Measurements from ENCODE around the gene MGMT.

The MGMT gene

GRCh38 chr10:129602938-129603535 lies 136.0 kb downstream of the MGMT start:
- no peak for DNase-seq

DNA sequence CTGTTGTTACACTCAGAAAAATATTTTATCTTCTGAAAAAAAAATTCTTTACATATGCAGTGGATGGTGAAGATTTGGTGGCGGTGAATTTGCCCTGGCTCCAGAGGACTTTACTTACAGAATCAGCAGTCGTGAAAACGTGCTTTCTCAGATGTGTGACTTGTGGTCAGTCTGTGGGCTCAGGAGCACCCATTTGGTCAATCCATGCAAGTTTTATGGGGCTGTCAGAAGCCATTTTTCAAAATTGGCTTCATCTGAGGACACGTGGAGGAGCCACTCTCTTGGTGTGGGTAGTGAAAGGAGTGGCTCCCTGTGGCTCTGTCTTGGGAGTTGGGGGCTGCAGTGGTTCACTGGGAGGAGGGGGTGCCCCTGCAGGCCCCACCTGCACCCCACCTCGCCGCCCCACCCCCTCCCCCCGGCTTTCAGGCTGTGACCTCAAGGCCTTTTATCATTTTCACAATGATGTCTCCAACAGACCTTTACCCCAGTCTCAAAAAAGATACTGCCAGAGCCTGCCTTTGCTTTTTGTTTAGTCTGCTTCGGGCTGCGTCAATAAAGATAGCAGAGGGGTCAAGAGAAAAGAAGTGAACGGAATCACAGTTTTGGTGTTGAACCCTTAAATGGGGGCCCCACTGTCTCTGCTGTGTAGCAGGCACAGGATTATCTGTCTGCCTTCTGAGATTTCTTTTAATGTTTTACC lies 137.4 kb downstream of the MGMT start:
- no peak for DNase-seq

GRCh38 chr10:129605266-129605985 lies 138.4 kb downstream of the MGMT start:
- DNase-seq: no peak

DNA sequence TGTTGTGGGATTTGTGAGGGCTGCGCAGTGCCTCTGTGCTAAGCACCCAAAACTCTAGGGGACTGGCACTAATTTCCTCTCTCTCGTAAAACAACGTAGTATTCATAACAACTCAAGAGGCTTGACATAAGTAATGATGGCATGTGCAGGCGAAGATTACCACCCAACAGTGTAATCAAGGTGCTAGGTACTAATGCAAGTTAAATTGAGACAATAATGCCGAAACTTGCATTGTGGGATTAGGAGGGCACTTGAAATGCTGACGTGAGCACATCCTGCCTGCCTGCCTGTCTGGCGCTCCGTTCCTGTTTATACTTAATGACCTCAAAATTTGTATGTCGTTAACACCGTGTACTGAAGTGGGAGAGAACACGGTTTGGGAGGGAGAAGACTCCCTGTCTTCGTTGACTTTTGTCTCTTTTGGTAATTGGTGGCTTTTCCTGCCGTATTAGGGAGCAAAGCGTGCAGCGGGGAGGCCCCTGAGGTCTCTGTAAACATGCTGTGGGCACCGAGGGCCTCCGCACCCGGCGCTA lies 139.0 kb downstream of the MGMT start:
- DNase-seq: no peak

DNA sequence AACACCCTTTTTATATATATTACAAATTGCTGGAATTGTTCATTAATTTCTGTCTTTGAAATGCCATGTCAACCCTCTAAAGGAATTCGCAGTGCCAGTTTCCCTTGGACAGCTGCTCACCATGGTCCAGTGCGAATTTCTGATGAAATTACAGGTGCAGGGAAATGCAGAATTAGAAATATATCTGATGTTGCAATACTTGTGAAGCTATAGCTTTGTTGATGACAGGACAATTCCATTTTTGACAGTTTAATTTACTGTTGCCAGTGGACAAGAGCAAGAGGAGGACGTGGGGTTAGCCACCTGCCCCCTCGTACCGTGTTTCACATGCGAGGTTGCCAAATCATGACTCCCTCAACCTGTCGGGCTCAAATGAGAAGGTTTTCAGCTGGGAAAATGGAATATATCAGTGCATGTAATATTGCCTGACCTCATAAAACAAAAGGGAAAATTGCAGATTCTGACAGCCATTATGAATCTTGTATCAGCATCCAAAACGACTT lies 140.6 kb downstream of the MGMT start:
- no peak for DNase-seq

GRCh38 chr10:129608653-129609052 lies 141.6 kb downstream of the MGMT start:
- DNase-seq: no peak

- no peak for DNase-seq
Measured at GRCh38 chr10:129609551-129609950, 142.5 kb downstream of the MGMT start.

DNA sequence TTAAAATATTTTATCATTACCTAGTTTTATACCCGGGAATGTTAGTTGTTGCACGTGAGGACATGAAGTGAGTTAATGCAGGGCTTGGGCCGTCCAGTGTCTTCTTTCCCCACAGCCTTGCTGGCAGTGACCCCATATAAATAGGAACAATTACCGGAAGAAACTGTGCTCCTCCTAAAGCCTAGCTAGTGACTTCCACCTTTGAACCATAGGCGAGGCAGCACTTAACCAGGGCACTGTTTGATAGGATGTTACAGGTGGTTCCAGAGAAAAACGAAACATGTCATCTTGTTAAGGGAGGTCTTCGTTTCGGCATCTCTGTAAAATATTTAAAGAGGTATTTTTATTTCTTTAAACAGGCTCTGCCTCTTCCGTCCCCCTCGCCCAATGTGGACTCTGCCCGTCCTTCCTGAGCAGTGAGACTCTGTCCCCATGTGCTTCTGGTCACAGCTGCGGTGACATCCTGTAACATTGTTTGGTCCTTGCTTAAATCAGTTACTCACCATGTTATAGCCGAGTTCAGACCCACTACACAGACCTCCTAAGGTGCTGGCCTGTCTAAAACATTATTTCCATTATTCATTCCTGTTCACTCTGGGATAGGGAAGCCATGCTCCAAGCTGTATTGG lies 145.6 kb downstream of the MGMT start:
- no peak for DNase-seq

GRCh38 chr10:129613377-129613980 lies 146.4 kb downstream of the MGMT start:
- DNase-seq: no peak

DNA sequence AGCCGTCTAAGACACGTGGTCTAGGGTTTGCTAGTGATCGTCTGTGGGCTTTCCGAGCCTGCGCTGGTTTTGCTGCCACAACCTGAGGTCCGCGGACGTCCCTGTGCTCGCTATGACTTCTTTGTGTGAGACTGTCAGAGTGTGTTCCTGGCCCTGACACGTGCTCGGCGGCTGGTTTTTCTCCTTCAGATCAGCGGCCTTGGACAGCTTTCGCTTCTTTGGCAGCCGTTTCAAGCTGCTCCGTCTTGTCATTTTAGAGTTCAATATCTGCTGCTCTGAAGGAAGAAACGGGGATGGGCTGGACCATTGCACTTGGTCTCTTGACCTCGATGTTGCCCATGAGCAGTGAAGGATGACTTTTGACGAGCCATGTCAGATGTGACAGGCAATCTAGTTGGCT lies 147.3 kb downstream of the MGMT start:
- DNase-seq: no peak

GRCh38 chr10:129615381-129615780 lies 148.3 kb downstream of the MGMT start:
- no peak for DNase-seq

DNA sequence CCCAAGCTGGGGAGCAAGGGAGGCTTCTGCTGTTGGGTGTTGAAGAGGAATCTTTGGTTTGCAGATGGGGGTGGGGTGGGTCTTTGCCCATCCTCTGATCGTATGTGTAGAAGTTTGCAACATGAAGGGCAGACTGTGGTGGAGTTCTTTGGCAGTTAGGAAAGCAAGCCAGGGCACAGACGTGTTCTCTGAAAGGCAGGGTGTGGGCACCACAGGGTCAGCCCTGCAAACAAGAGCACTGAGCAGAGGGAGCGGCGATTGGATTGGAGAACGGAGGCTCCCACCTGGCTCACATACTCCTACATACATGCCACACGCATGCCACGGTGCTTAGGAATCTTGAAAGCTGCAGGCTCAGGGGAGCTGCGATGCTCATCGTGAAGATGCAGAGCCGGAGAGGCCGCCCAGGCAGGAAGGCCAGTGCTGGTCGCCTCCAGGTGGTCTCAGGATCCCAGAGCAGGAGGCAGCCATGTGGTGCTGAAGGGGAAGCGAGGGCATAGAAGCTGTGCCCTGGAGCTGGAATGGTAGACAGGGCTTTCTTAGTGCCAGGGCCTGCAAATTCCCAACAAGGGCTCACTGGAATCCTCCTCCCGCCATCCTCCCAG lies 149.0 kb downstream of the MGMT start:
- no peak for DNase-seq

- DNase-seq: no peak
Measured at GRCh38 chr10:129617768-129618167, 150.7 kb downstream of the MGMT start.

- DNase-seq: no peak
Measured at GRCh38 chr10:129621062-129621461, 154.0 kb downstream of the MGMT start.

DNA sequence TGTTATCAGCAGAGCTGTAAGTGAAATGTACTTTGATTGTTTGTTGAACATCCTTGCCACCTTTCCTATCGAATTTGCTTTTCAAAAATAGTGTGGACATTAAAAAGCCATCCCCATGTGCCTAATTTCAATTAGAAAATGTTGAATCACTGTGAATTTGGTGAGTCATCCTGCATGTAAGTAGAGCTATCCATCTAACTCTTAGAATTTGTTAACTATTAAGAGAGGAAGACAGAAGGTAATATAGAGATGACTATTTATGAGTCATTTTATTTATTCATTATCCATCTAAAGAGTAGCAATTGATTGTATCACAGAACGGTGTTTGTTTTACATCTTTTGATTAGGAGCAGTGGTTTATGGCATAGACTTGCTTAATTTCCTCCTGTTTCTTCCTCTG lies 154.7 kb downstream of the MGMT start:
- DNase-seq: no peak

- DNase-seq: no peak
Measured at GRCh38 chr10:129622291-129622690, 155.2 kb downstream of the MGMT start.

GRCh38 chr10:129622736-129623135 lies 155.7 kb downstream of the MGMT start:
- DNase-seq: no peak

DNA sequence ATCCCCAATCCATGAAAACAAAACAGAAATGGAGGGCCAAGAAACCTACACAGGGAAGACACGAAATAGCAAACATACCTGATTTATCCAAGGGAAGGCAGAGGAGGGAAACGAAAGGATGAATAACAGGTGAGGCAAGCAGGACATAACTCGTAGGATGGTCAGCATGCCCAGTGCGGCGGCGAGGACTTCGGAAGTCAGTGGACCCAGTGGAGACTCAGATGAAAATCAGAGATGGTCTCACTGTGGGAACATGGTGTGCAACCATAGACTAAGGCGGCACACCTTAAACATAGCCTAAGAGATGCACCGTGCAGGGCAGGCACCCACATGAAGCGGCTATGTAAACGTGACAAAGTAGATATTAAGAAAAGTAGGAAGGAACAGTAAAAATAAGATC lies 157.5 kb downstream of the MGMT start:
- DNase-seq: no peak

DNA sequence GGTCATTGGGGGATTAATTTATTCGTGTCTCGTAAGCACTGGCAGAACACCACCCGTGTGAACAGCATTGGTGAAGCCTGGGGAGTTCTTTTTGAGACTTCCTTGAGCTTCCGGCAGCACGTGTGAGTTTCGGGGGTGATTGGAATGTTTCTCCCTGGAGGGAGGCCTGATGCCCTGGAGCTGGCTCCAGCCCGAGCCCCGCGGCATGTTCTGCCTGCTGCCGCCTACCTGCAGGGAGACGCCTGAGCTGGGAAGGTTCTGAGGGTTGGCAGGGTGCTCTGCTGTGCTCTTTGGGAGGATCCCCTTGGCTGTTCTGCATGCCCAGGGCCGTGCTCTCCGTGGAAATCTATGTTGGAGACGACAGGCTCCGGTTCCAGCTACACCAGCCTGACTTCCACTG lies 159.3 kb downstream of the MGMT start:
- no peak for DNase-seq

DNA sequence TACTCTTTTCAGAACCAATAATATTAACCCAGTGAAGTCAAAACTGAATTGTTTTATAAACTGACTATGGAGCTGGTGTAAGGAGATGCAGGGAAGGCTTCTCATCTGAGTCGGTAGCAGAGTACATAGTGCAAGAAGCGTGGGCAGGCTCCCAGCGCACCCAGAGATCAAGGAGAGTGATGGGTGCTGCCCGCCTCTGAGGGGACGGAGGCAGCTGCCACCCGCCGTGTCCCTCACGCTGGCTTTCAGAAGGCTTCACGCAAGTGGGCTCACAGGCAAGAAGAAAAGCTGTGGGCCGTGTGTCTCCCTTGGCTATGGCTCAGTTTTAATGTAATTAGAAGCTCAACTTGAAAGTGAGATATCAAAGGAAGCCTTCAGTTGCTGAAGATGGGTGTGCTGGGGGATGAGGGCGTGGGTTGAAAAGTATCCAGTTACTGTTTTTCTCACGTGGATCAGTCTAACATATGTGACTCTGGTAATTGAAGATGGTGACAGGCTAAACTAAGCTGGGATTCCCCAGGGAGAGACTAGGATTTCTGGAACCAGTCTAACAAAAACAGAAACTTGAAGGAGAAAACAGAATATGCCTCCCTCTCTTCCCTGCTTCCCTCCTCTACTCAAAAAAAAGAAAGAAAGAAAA lies 159.9 kb downstream of the MGMT start:
- no peak for DNase-seq

DNA sequence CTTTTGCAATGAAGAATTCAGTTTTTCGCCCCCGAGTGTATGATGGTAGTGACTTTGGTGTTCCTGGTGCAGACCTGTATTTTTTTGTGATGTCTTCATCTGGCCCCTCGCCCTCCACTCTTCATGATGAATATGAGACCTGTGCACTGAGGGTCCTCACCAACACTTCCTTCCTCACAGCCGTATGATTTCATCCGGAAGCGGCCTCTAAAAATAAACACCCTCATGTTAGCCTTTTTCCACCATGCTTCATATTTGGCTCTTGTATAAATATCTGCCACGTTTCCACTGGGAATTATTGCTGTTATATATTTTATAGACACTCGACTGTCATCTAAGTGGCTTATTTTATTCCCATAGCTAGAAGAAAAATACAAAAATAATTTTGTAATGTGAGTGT lies 160.4 kb downstream of the MGMT start:
- DNase-seq: no peak

GRCh38 chr10:129628823-129629222 lies 161.8 kb downstream of the MGMT start:
- DNase-seq: no peak

Data from activated gamma-delta T cell treated with Interleukin-2 at 50 U/mL for 16 hours (primary cell).